Measurements from ENCODE around the gene STXBP5.

The STXBP5 gene

DNA sequence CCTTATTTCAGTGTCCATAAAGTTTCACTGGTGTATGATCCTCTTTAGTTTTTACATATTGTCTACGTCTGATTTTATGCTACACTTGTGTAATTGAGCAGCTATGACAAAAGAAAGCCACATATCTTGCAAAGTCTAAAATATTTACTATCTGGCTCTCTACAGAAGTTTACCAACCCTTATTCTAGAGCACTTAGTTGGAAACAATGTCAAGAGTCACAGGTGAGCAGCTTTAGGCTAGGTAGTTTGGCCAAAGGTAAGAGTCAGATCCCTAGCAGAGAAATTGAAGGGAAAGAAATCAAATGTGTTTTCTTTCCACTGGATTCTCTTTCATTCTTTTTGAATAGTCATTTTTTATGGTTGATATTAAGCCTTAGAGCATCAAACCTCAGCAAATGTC lies 34.7 kb upstream of the STXBP5 start:
- TF ChIP-seq, protein P1, sequence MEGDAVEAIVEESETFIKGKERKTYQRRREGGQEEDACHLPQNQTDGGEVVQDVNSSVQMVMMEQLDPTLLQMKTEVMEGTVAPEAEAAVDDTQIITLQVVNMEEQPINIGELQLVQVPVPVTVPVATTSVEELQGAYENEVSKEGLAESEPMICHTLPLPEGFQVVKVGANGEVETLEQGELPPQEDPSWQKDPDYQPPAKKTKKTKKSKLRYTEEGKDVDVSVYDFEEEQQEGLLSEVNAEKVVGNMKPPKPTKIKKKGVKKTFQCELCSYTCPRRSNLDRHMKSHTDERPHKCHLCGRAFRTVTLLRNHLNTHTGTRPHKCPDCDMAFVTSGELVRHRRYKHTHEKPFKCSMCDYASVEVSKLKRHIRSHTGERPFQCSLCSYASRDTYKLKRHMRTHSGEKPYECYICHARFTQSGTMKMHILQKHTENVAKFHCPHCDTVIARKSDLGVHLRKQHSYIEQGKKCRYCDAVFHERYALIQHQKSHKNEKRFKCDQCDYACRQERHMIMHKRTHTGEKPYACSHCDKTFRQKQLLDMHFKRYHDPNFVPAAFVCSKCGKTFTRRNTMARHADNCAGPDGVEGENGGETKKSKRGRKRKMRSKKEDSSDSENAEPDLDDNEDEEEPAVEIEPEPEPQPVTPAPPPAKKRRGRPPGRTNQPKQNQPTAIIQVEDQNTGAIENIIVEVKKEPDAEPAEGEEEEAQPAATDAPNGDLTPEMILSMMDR (IDR thresholded peaks at IDR 0.05): no peak

DNA sequence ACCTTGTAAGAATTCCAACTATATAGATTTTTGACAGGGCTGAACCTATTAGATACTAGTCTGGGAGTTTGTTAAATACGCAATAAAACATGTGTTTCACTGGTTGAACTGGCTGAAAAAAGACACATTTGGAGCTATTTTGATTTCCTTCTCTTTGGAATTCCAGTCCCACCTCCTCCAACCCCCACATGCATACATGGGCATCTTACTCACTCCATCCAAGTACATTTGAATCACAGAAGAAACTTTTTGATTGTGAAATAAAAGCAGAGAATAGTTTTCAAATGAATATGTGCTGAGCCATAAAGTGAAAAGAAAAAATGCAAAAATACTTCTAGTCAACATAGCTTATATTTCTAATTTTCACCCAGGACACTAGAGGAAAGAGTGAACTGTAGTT lies 33.9 kb upstream of the STXBP5 start:
- TF ChIP-seq, protein P1 (IDR thresholded peaks at IDR 0.05): no peak

DNA sequence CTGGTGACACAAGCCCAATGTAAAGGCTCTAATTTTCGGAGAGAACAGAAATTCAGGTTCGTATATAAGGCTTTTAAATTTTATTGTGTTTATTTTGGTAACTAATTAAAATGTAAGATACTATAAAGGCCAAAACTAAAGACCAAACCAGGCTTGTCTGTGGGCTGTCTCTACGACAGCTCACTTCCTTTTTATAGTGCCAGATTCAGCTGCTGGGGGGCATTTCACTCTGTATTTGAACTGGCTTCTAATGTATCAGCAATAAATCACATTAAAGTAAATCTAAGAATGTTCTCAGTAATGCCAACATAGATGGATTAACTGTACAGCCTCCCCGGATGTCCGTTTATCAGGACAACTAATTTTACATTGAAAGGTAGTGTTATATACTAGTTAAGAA lies 31.1 kb upstream of the STXBP5 start:
- TF ChIP-seq, protein P1 (IDR thresholded peaks at IDR 0.05): no peak

DNA sequence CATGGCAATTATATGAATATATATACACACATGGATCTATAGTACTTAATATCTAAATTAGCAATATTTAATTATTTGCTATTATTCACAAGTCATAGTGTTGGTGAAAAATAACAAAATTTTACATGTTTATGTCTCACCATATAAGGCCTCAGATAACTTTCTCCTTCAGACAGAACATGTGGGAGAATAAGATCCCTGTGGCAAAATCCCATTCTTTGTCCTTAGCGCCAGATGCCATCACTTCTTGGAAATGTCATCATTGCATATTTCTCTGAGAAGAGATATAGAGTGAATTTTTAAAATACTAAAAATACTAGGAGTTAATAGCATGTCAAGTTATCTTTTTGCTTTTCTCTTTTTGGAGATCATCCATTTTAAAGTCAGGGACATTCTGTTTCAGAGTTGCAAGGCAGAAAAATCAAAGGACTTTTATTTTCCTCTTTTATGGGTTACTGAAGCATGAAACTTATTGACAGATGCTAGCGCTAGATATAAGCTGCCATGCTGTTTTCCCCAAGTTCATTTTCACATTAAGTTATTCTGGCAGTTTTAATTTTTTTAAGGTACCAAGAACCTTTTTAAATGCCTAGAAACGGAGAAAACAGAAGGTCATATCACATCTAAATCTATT lies 30.4 kb upstream of the STXBP5 start:
- TF ChIP-seq, protein P1 (IDR thresholded peaks at IDR 0.05): no peak

DNA sequence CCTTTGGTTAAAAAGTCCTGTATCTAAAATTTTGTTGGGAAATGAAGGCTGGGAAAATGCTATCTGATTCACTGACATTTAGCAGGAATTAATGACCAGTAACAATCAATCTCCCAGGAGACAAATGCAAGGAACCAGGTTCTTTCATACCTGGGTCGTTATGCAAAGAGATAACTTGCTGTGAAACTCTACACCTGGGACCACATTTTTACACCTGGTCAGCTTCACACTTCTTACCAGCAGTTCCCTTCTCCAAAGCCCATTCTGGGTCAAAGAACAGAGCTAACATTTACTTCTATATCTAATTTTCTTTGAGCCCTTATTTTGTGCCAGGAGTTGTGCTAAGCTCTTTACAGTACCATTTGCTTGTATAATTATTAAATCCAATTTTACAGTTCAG lies 27.4 kb upstream of the STXBP5 start:
- TF ChIP-seq, protein P1 (IDR thresholded peaks at IDR 0.05): no peak

DNA sequence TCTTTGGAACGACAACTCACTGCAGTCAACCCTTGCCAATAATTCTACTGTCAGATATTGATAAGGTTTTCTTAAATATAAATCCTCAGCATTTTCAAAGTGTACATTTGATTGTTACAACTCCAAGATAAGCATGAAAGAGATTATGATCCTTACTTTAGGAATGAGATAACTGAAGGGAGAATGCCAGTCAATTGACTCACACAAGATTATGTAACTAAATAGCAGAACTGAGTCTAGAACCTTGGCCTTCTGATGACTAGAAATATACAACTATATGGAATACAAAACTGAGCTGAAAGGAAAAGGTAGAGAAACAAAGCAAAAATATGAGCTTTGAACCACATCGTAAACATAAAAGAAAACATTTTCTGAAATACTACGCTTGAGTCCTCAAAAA lies 26.9 kb upstream of the STXBP5 start:
- TF ChIP-seq, protein P1 (IDR thresholded peaks at IDR 0.05): no peak

DNA sequence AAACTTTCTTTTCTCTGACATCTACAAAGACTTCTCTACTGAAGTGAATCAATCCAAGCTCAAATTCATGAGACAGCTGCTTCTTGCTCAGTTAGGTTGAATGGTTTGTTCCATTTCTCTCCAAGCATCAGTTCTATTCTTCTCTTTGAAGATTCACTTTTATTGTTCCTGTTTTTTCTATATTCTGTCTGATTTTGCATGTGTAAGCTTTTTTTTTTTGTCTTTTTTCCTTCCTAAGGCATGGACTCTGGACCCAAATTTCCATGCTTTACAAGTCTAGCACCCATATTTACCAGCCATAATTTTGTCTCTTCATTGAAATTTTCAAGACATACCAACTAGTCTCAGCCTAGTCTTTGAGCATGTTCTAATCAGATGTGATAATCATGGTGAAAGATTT lies 25.9 kb upstream of the STXBP5 start:
- TF ChIP-seq, protein P1 (IDR thresholded peaks at IDR 0.05): no peak

DNA sequence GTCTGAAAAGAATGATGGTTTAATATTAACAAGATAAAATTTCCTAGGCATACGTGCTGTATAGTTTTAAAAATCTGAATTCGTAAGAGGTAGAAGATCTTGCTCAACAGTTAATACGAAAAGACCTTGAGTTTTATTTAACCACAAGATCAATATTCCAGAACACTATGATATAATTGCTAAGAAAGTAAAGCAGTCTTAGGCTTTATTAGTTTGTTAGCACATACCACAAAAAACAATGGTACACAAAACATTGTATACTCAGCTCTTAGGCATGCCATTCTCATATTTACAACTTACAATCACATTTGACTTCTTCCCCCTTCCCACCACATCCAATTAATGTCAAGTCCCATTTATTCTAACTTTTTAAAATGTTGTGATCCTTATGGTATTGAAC lies 24.4 kb upstream of the STXBP5 start:
- TF ChIP-seq, protein P1 (IDR thresholded peaks at IDR 0.05): no peak

Data from LNCAP (cell line).